HepG2 (cell line): ENCODE measurements around the gene QSOX1. TPM values are rescaled to one million over a fixed set of nuclear protein-coding genes. Genes with fewer than 3 reads are reported as not detected.

Experiments used
- BORCS8-MEF2B ChIP-seq: sonication (generic); formaldehyde crosslinking; IDR thresholded peaks from 2 replicates; pipeline ENCODE4 v1.8.0; 2022; ENCODE audit warnings: mild to moderate bottlenecking, missing genetic modification reagents
- CBX2 ChIP-seq, 2 experiments: fragments of 200-600 bp in 1 of 2; sonication (generic); formaldehyde crosslinking in 1 of 2; IDR thresholded peaks; 2 replicates each; pipeline versions ENCODE4 v1.7.0 to v1.8.1; 2018 to 2022; ENCODE audit warnings: low read depth in 2 of 2, low read length in 1 of 2, mild to moderate bottlenecking in 1 of 2, missing genetic modification reagents in 1 of 2
- NFKB2 ChIP-seq: sonication (generic); formaldehyde crosslinking; IDR thresholded peaks from 2 replicates; pipeline ENCODE4 v1.4.0; 2020; ENCODE audit warnings: missing genetic modification reagents, borderline replicate concordance
- RNF2 ChIP-seq: fragments of 450-650 bp; conservative IDR thresholded peaks from 2 replicates; pipeline ENCODE4 v1.6.1; 2016; ENCODE audit warnings: low read depth
- TFDP2 ChIP-seq: sonication (generic); formaldehyde crosslinking; IDR thresholded peaks from 2 replicates; pipeline ENCODE4 v1.4.0; 2020; ENCODE audit warnings: missing genetic modification reagents
- ZNF235 ChIP-seq: sonication (generic); formaldehyde crosslinking; IDR thresholded peaks from 2 replicates; pipeline ENCODE4 v1.8.1; 2023; ENCODE audit warnings: mild to moderate bottlenecking, missing genetic modification reagents, borderline replicate concordance
- ZNF563 ChIP-seq: sonication (generic); formaldehyde crosslinking; IDR thresholded peaks from 2 replicates; pipeline ENCODE4 v1.8.0; 2022; ENCODE audit warnings: mild to moderate bottlenecking, moderate library complexity, missing genetic modification reagents
- ZNF747 ChIP-seq: sonication (generic); formaldehyde crosslinking; IDR thresholded peaks from 2 replicates; pipeline ENCODE4 v1.8.1; 2023; ENCODE audit warnings: missing genetic modification reagents, mild to moderate bottlenecking, borderline replicate concordance
- polyA plus RNA-seq, 8 experiments: library from polyadenylated mRNA; depleted of rRNA in 3 of 8; stranded (reverse) in 7 of 8; unstranded in 1 of 8; fragments of >200 nt; fragmentation: Illumina TruSeq in 4 of 8; extraction: Trizol in 4 of 8; gene quantifications; 2 replicates each; pipeline versions ENCODE4 v1.2.1 to v1.2.3, GENCODE V29; 2011 to 2016; ENCODE audit warnings: low read depth in 4 of 8, missing spikeins in 1 of 8, mixed read lengths in 1 of 8; ENCODE audit not compliant: insufficient read depth in 1 of 8
- total RNA-seq, 5 experiments: library from RNA; depleted of rRNA; stranded (reverse); fragments of >200 nt; fragmentation: Illumina TruSeq; extraction: Trizol; gene quantifications; 2 replicates each; pipeline ENCODE4 v1.2.3, GENCODE V29; 2016; ENCODE audit warnings: low read depth in 1 of 5
- TF ChIP-seq, protein P1 (sequence below): sonication (generic); formaldehyde crosslinking; IDR thresholded peaks from 2 replicates; pipeline ENCODE4 v1.4.0; 2020; ENCODE audit warnings: missing genetic modification reagents
- TF ChIP-seq, protein P2 (sequence below): sonication (generic); formaldehyde crosslinking; IDR thresholded peaks from 2 replicates; pipeline ENCODE4 v1.5.1; 2020; ENCODE audit warnings: mild to moderate bottlenecking, missing genetic modification reagents, moderate library complexity
- TF ChIP-seq, protein P3 (sequence below): IDR thresholded peaks from 2 replicates; pipeline ENCODE4 v1.6.1; 2012; ENCODE audit warnings: inconsistent platforms

The QSOX1 gene
- total and polyA plus RNA-seq, 2 of the 13 experiments (the other 11 are each of a cell fraction or from before 2014, with no cell fraction given) = 6.8 to 40.2 TPM

GRCh38 chr1:180228648-180229482, 74.2 kb downstream of the QSOX1 start (continued):
- TF ChIP-seq, protein P1, sequence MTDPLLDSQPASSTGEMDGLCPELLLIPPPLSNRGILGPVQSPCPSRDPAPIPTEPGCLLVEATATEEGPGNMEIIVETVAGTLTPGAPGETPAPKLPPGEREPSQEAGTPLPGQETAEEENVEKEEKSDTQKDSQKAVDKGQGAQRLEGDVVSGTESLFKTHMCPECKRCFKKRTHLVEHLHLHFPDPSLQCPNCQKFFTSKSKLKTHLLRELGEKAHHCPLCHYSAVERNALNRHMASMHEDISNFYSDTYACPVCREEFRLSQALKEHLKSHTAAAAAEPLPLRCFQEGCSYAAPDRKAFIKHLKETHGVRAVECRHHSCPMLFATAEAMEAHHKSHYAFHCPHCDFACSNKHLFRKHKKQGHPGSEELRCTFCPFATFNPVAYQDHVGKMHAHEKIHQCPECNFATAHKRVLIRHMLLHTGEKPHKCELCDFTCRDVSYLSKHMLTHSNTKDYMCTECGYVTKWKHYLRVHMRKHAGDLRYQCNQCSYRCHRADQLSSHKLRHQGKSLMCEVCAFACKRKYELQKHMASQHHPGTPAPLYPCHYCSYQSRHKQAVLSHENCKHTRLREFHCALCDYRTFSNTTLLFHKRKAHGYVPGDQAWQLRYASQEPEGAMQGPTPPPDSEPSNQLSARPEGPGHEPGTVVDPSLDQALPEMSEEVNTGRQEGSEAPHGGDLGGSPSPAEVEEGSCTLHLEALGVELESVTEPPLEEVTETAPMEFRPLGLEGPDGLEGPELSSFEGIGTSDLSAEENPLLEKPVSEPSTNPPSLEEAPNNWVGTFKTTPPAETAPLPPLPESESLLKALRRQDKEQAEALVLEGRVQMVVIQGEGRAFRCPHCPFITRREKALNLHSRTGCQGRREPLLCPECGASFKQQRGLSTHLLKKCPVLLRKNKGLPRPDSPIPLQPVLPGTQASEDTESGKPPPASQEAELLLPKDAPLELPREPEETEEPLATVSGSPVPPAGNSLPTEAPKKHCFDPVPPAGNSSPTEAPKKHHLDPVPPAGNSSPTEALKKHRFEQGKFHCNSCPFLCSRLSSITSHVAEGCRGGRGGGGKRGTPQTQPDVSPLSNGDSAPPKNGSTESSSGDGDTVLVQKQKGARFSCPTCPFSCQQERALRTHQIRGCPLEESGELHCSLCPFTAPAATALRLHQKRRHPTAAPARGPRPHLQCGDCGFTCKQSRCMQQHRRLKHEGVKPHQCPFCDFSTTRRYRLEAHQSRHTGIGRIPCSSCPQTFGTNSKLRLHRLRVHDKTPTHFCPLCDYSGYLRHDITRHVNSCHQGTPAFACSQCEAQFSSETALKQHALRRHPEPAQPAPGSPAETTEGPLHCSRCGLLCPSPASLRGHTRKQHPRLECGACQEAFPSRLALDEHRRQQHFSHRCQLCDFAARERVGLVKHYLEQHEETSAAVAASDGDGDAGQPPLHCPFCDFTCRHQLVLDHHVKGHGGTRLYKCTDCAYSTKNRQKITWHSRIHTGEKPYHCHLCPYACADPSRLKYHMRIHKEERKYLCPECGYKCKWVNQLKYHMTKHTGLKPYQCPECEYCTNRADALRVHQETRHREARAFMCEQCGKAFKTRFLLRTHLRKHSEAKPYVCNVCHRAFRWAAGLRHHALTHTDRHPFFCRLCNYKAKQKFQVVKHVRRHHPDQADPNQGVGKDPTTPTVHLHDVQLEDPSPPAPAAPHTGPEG (CRISPR knock-in tag) = 0 out of 2 replicates have a peak, but pooled peaks have one; percentile 47
- TF ChIP-seq ZNF563 (CRISPR knock-in tag) = peak; percentile 27; the same call in 1 of the 2 replicates
- peak; percentile 64; the same call in 1 of the 2 replicates for TF ChIP-seq TFDP2 (CRISPR knock-in tag)
- TF ChIP-seq NFKB2 = no peak
- TF ChIP-seq CBX2 (IDR thresholded peaks at IDR 0.05; ENCODE audit: low read depth, low read length) = peak; percentile 78; the same call in 1 of the 2 replicates
- TF ChIP-seq CBX2 (CRISPR knock-in tag; IDR thresholded peaks at IDR 0.05; ENCODE audit: low read depth) = peak; percentile 44; the same call in 1 of the 2 replicates
- TF ChIP-seq RNF2 = peak; percentile 50; the same call in 1 of the 2 replicates
- TF ChIP-seq, protein P2, sequence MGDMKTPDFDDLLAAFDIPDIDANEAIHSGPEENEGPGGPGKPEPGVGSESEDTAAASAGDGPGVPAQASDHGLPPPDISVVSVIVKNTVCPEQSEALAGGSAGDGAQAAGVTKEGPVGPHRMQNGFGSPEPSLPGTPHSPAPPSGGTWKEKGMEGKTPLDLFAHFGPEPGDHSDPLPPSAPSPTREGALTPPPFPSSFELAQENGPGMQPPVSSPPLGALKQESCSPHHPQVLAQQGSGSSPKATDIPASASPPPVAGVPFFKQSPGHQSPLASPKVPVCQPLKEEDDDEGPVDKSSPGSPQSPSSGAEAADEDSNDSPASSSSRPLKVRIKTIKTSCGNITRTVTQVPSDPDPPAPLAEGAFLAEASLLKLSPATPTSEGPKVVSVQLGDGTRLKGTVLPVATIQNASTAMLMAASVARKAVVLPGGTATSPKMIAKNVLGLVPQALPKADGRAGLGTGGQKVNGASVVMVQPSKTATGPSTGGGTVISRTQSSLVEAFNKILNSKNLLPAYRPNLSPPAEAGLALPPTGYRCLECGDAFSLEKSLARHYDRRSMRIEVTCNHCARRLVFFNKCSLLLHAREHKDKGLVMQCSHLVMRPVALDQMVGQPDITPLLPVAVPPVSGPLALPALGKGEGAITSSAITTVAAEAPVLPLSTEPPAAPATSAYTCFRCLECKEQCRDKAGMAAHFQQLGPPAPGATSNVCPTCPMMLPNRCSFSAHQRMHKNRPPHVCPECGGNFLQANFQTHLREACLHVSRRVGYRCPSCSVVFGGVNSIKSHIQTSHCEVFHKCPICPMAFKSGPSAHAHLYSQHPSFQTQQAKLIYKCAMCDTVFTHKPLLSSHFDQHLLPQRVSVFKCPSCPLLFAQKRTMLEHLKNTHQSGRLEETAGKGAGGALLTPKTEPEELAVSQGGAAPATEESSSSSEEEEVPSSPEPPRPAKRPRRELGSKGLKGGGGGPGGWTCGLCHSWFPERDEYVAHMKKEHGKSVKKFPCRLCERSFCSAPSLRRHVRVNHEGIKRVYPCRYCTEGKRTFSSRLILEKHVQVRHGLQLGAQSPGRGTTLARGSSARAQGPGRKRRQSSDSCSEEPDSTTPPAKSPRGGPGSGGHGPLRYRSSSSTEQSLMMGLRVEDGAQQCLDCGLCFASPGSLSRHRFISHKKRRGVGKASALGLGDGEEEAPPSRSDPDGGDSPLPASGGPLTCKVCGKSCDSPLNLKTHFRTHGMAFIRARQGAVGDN (CRISPR knock-in tag) = peak; percentile 64
- TF ChIP-seq BORCS8-MEF2B (CRISPR knock-in tag) = peak; percentile 31; the same call in 1 of the 2 replicates
- TF ChIP-seq ZNF235 = no peak
- TF ChIP-seq, protein P3, sequence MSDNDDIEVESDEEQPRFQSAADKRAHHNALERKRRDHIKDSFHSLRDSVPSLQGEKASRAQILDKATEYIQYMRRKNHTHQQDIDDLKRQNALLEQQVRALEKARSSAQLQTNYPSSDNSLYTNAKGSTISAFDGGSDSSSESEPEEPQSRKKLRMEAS = peak; percentile 74
- 0 out of 2 replicates have a peak, but pooled peaks have one; percentile 26 for TF ChIP-seq ZNF747 (CRISPR knock-in tag)
